Progenitor cell of endocrine pancreas (in vitro differentiated cells): ENCODE results near the gene IRF1. TPM values are rescaled to one million over a fixed set of nuclear protein-coding genes. Genes with fewer than 3 reads are reported as not detected.
A peak's percentile ranks its signal among the peaks of the same experiment; 100 is the strongest.

ENCODE experiments used
- DNase-seq: peaks from one replicate; pipeline ENCODE4 v3.0.0; 2021; ENCODE audit warnings: low spot score; ENCODE audit not compliant: unreplicated experiment
- H3K27ac Mint-ChIP-seq: 2 replicates; pipeline ENCODE4 v1.8.0; 2021; ENCODE audit warnings: mild to moderate bottlenecking, moderate library complexity, mixed read lengths
- H3K27me3 Mint-ChIP-seq: 2 replicates; pipeline ENCODE4 v1.8.0; 2021; ENCODE audit warnings: mixed read lengths
- H3K36me3 Mint-ChIP-seq: 2 replicates; pipeline ENCODE4 v1.8.0; 2022; ENCODE audit warnings: mixed read lengths; ENCODE audit not compliant: insufficient read depth
- H3K4me1 Mint-ChIP-seq: 2 replicates; pipeline ENCODE4 v1.8.0; 2021; ENCODE audit warnings: low read depth, mixed read lengths
- H3K4me3 Mint-ChIP-seq: 2 replicates; pipeline ENCODE4 v1.8.0; 2021; ENCODE audit warnings: low read depth, mild to moderate bottlenecking, moderate library complexity, mixed read lengths
- H3K9me3 Mint-ChIP-seq: 2 replicates; pipeline ENCODE4 v1.8.0; 2021; ENCODE audit warnings: low read depth, mixed read lengths
- CTCF ChIP-seq: fragments of 200-600 bp; sonication (generic); IDR thresholded peaks from one replicate; pipeline ENCODE4 v1.5.0; 2021; ENCODE audit warnings: antibody characterized with exemption, mild to moderate bottlenecking; ENCODE audit not compliant: unreplicated experiment
- total RNA-seq: library from RNA; stranded (reverse); gene quantifications from 2 replicates; pipeline ENCODE4 v1.2.1, GENCODE V29; 2021

Gene IRF1
- total RNA-seq, 1 donor from 2014 or later, result 2.3 TPM

- no peak for TF ChIP-seq CTCF
- H3K27ac Mint-ChIP-seq, result no peak overlapping the region
- peaks cover 17% of the 10 kb centered on the region for H3K9me3 Mint-ChIP-seq
- no peak for DNase-seq
- H3K4me1 Mint-ChIP-seq, result no peaks in the 10 kb centered on the region
- no peak overlapping the region for H3K4me3 Mint-ChIP-seq
- H3K36me3 Mint-ChIP-seq, result peaks cover 6% of the 10 kb centered on the region
- no peaks in the 10 kb centered on the region for H3K27me3 Mint-ChIP-seq
Measured at GRCh38 chr5:132510076-132510475, 19.5 kb upstream of the IRF1 start.

- Mint-ChIP-seq H3K36me3 (no peaks in the 10 kb centered on the region), H3K4me3 (no peak overlapping the region), H3K4me1 (peaks cover 2% of the 10 kb centered on the region), H3K9me3 (peaks cover 6% of the 10 kb centered on the region), H3K27ac (no peak overlapping the region), H3K27me3 (no peaks in the 10 kb centered on the region)
- no peak for DNase-seq
- peak; percentile 58 for TF ChIP-seq CTCF
Measured at GRCh38 chr5:132506094-132506692, 15.6 kb upstream of the IRF1 start.

GRCh38 chr5:132505641-132506040, 15.1 kb upstream of the IRF1 start:
- H3K27ac Mint-ChIP-seq, result no peak overlapping the region
- H3K27me3 Mint-ChIP-seq, result no peaks in the 10 kb centered on the region
- TF ChIP-seq CTCF, result no peak
- peaks cover 6% of the 10 kb centered on the region for H3K9me3 Mint-ChIP-seq
- H3K4me1 Mint-ChIP-seq, result peaks cover 2% of the 10 kb centered on the region
- H3K4me3 Mint-ChIP-seq, result no peak overlapping the region
- H3K36me3 Mint-ChIP-seq, result no peaks in the 10 kb centered on the region
- DNase-seq, result no peak

- Mint-ChIP-seq H3K4me3 (no peak overlapping the region), H3K27me3 (no peaks in the 10 kb centered on the region), H3K4me1 (peaks cover 2% of the 10 kb centered on the region), H3K36me3 (no peaks in the 10 kb centered on the region), H3K27ac (no peak overlapping the region), H3K9me3 (peaks cover 2% of the 10 kb centered on the region)
- no peak for TF ChIP-seq CTCF
- DNase-seq, result no peak
Measured at GRCh38 chr5:132504746-132505145, 14.2 kb upstream of the IRF1 start.

- peaks cover 2% of the 10 kb centered on the region for H3K4me1 Mint-ChIP-seq
- no peaks in the 10 kb centered on the region for H3K27me3 Mint-ChIP-seq
- no peak overlapping the region for H3K27ac Mint-ChIP-seq
- no peaks in the 10 kb centered on the region for H3K36me3 Mint-ChIP-seq
- H3K9me3 Mint-ChIP-seq, result no peaks in the 10 kb centered on the region
- no peak for DNase-seq
- TF ChIP-seq CTCF, result no peak
- no peak overlapping the region for H3K4me3 Mint-ChIP-seq
Measured at GRCh38 chr5:132503244-132503643, 12.7 kb upstream of the IRF1 start.
